HepG2 (cell line): ENCODE measurements around the gene THRAP3. TPM values are rescaled to one million over a fixed set of nuclear protein-coding genes. Genes with fewer than 3 reads are reported as not detected.

Source experiments
- ATAC-seq: fragments of 200-7000 bp; cut with Tn5 transposase; 3 replicates; pipeline ENCODE4 v1.9.1; 2020; ENCODE audit warnings: mild to moderate bottlenecking, moderate library complexity
- BruUV-seq: library from RNA; stranded (reverse); fragments of 400-500 nt; replicated peaks from 2 replicates; lab custom pipeline; 2021; lab: Mats Ljungman, UMichigan
- CTCF ChIA-PET: fragments of 300-600 bp; formaldehyde crosslinking; extraction: SDS; loops from one replicate; lab custom pipeline; 2021; ENCODE audit warnings: low total read pairs, inconsistent platforms, low intra/inter-chr PET ratio; lab: Yijun Ruan, JAX
- POLR2A ChIA-PET: fragments of 350-600 bp; sonication (Branson Sonifier 250); formaldehyde crosslinking; loops from one replicate; lab custom pipeline; 2020; ENCODE audit warnings: antibody characterized with exemption, inconsistent platforms; lab: Yijun Ruan, JAX
- DNase-seq: peaks from one replicate; pipeline ENCODE4 v3.0.0-alpha.2; 2015; ENCODE audit warnings: low spot score
- FAIRE-seq: peaks from 3 replicates; lab custom pipeline; 2011; peaks lifted over from hg19 to GRCh38; lab: Jason Lieb, UNC
- H2AFZ ChIP-seq: one replicate; pipeline ENCODE4 v1.6.1; 2011; ENCODE audit warnings: low read length, inconsistent platforms
- H3K27ac ChIP-seq: fragments of 300-600 bp; 3 replicates; pipeline ENCODE4 v1.8.0; 2011; ENCODE audit warnings: mixed run types, mild to moderate bottlenecking, mixed read lengths, low read length, inconsistent platforms; ENCODE audit not compliant: insufficient read depth; ENCODE audit errors: extremely low read length
- H3K27me3 ChIP-seq, 2 experiments: fragments of 200-600 bp in 1 of 2; 2 replicates in 1 of 2; 3 replicates in 1 of 2; pipeline versions ENCODE4 v1.6.0 to v1.8.0; 2011; ENCODE audit warnings: low read length in 2 of 2, mild to moderate bottlenecking in 2 of 2, moderate library complexity in 2 of 2, inconsistent platforms in 1 of 2; ENCODE audit not compliant: insufficient read depth in 2 of 2, control insufficient read depth in 1 of 2
- H3K36me3 ChIP-seq, 2 experiments: fragments of 200-600 bp in 1 of 2; replicated peaks in 1 of 2; 2 replicates in 1 of 2; 3 replicates in 1 of 2; pipeline versions ENCODE4 v1.5.1 to v1.8.0; 2011; ENCODE audit warnings: low read length in 2 of 2, inconsistent platforms in 1 of 2; ENCODE audit not compliant: insufficient read depth in 2 of 2, control insufficient read depth in 1 of 2
- H3K4me1 ChIP-seq: 2 replicates; pipeline ENCODE4 v1.5.1; 2012; ENCODE audit warnings: low read length, inconsistent platforms; ENCODE audit not compliant: insufficient read depth
- H3K4me2 ChIP-seq: 2 replicates; pipeline ENCODE4 v1.6.0; 2011; ENCODE audit warnings: low read depth, low read length, inconsistent platforms
- H3K4me3 ChIP-seq, 3 experiments: fragments of 200-600 bp in 1 of 3; sonication (generic), shearing (Covaris generic) in 1 of 3; replicated peaks in 1 of 3; 2 replicates each; pipeline ENCODE4 v1.5.1; 2011 to 2016; ENCODE audit warnings: low read length in 3 of 3, inconsistent platforms in 2 of 3, low read depth in 2 of 3, mild to moderate bottlenecking in 2 of 3, control low read depth in 1 of 3, mixed read lengths in 1 of 3; ENCODE audit not compliant: insufficient read depth in 1 of 3
- H3K79me2 ChIP-seq: one replicate; pipeline ENCODE4 v1.6.1; 2011; ENCODE audit warnings: low read length, inconsistent platforms; ENCODE audit not compliant: insufficient read depth
- H3K9ac ChIP-seq: 2 replicates; pipeline ENCODE4 v1.6.0; 2011; ENCODE audit warnings: mild to moderate bottlenecking, low read depth, low read length, inconsistent platforms; ENCODE audit not compliant: insufficient read depth
- H3K9me3 ChIP-seq: 2 replicates; pipeline ENCODE4 v1.5.1; 2012; ENCODE audit warnings: mild to moderate bottlenecking, low read length
- H4K20me1 ChIP-seq: 2 replicates; pipeline ENCODE4 v1.6.0; 2011; ENCODE audit warnings: inconsistent platforms, mild to moderate bottlenecking, low read length, moderate library complexity; ENCODE audit not compliant: insufficient read depth
- AKAP8 ChIP-seq: sonication (generic); formaldehyde crosslinking; IDR thresholded peaks from 2 replicates; pipeline ENCODE4 v1.5.1; 2020; ENCODE audit warnings: mild to moderate bottlenecking, missing genetic modification reagents
- ERF ChIP-seq: IDR thresholded peaks from 2 replicates; pipeline ENCODE4 v1.6.1; 2018; ENCODE audit warnings: missing biosample characterization, missing genetic modification reagents
- FOXJ3 ChIP-seq: sonication (generic); formaldehyde crosslinking; IDR thresholded peaks from 2 replicates; pipeline ENCODE4 v1.4.0; 2020; ENCODE audit warnings: missing genetic modification reagents, mild to moderate bottlenecking, borderline replicate concordance
- GPN1 ChIP-seq: sonication (generic); formaldehyde crosslinking; IDR thresholded peaks from 2 replicates; pipeline ENCODE4 v1.5.1; 2020; ENCODE audit warnings: missing genetic modification reagents, borderline replicate concordance
- HNRNPLL ChIP-seq: fragments of 200-400 bp; formaldehyde crosslinking; IDR thresholded peaks from 2 replicates; pipeline ENCODE4 v1.6.1; 2017; ENCODE audit warnings: mild to moderate bottlenecking, low read depth, low read length; ENCODE audit not compliant: poor library complexity, severe bottlenecking
- KAT8 ChIP-seq: IDR thresholded peaks from 2 replicates; pipeline ENCODE4 v1.6.1; 2016; ENCODE audit warnings: missing genetic modification reagents, missing compliant biosample characterization
- RELA ChIP-seq: sonication (generic); formaldehyde crosslinking; IDR thresholded peaks from 2 replicates; pipeline ENCODE4 v1.4.0; 2020; ENCODE audit warnings: missing genetic modification reagents
- SSRP1 ChIP-seq: IDR thresholded peaks from 2 replicates; pipeline ENCODE4 v1.6.1; 2016; ENCODE audit warnings: control low read depth
- ZNF121 ChIP-seq: sonication (generic); formaldehyde crosslinking; IDR thresholded peaks from 2 replicates; pipeline ENCODE4 v1.5.0; 2020; ENCODE audit warnings: mild to moderate bottlenecking, missing genetic modification reagents
- ZNF292 ChIP-seq: sonication (generic); formaldehyde crosslinking; IDR thresholded peaks from 2 replicates; pipeline ENCODE4 v1.8.1; 2022; ENCODE audit warnings: mild to moderate bottlenecking, low read depth, missing genetic modification reagents, borderline replicate concordance
- WGBS: methylation state at CpG from one replicate; pipeline ENCODE4 v1.1.6; 2017; ENCODE audit warnings: low lambda C conversion rate; 5-methylcytosine and 5-hydroxymethylcytosine counted together
- in situ Hi-C: cut with HindIII; loops from 2 replicates; pipeline ENCODE4 v1.10.0; 2017; ENCODE audit warnings: low pct_unique_long_range_greater_than_20kb; ENCODE audit not compliant: extremely low pct_ligation_motif_present
- intact Hi-C: fragments of 100-400 bp; cut with micrococcal nuclease; formaldehyde crosslinking; loops from one replicate; pipeline ENCODE4 v1.10.0; 2022; ENCODE audit not compliant: unreplicated experiment
- polyA plus RNA-seq, 8 experiments: library from polyadenylated mRNA; depleted of rRNA in 3 of 8; stranded (reverse) in 7 of 8; unstranded in 1 of 8; fragments of >200 nt; fragmentation: Illumina TruSeq in 4 of 8; extraction: Trizol in 4 of 8; gene quantifications; 2 replicates each; pipeline versions ENCODE4 v1.2.1 to v1.2.3, GENCODE V29; 2011 to 2016; ENCODE audit warnings: low read depth in 4 of 8, missing spikeins in 1 of 8, mixed read lengths in 1 of 8; ENCODE audit not compliant: insufficient read depth in 1 of 8
- total RNA-seq, 5 experiments: library from RNA; depleted of rRNA; stranded (reverse); fragments of >200 nt; fragmentation: Illumina TruSeq; extraction: Trizol; gene quantifications; 2 replicates each; pipeline ENCODE4 v1.2.3, GENCODE V29; 2016; ENCODE audit warnings: low read depth in 1 of 5
- TF ChIP-seq, protein P1 (sequence below), 2 experiments: sonication (generic) in 1 of 2; formaldehyde crosslinking in 1 of 2; IDR thresholded peaks; 2 replicates each; pipeline versions ENCODE4 v1.5.1 to v1.6.1; 2011 to 2020; ENCODE audit warnings: borderline replicate concordance in 1 of 2, low read depth in 1 of 2, low read length in 1 of 2, mild to moderate bottlenecking in 1 of 2, missing genetic modification reagents in 1 of 2, moderate library complexity in 1 of 2
- TF ChIP-seq, protein P2 (sequence below): sonication (generic); formaldehyde crosslinking; IDR thresholded peaks from 2 replicates; pipeline ENCODE4 v1.4.0; 2020; ENCODE audit warnings: mild to moderate bottlenecking, missing genetic modification reagents
- TF ChIP-seq, protein P3 (sequence below): sonication (generic); formaldehyde crosslinking; IDR thresholded peaks from 2 replicates; pipeline ENCODE4 v1.9.0; 2021; ENCODE audit warnings: missing genetic modification reagents, borderline replicate concordance

Gene THRAP3
- total and polyA plus RNA-seq, 2 of the 13 experiments (the other 11 are each of a cell fraction or from before 2014, with no cell fraction given), result 45.0 to 92.6 TPM

GRCh38 chr1:36211307-36211706 lies 12.9 kb upstream of the THRAP3 start:
- BruUV-seq, result no TSS peak
- in situ Hi-C loops, result no loop called here
- H3K4me1 ChIP-seq, result peaks cover 61% of the 10 kb centered on the region
- TF ChIP-seq, protein P1, sequence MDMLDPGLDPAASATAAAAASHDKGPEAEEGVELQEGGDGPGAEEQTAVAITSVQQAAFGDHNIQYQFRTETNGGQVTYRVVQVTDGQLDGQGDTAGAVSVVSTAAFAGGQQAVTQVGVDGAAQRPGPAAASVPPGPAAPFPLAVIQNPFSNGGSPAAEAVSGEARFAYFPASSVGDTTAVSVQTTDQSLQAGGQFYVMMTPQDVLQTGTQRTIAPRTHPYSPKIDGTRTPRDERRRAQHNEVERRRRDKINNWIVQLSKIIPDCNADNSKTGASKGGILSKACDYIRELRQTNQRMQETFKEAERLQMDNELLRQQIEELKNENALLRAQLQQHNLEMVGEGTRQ (IDR thresholded peaks at IDR 0.05; ENCODE audit: low read depth, low read length), result no peak
- TF ChIP-seq, protein P1 (CRISPR knock-in tag; IDR thresholded peaks at IDR 0.05; ENCODE audit: borderline replicate concordance), result no peak
- TF ChIP-seq ZNF121 (CRISPR knock-in tag) (peak; percentile 93), SSRP1 (no peak)
- TF ChIP-seq, protein P2, sequence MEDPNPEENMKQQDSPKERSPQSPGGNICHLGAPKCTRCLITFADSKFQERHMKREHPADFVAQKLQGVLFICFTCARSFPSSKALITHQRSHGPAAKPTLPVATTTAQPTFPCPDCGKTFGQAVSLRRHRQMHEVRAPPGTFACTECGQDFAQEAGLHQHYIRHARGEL, result no peak
- DNase-seq (no peak), ATAC-seq (no peak), FAIRE-seq (no peak)
- intact Hi-C loops, result no loop called here
- H3K36me3 ChIP-seq, result no peaks in the 10 kb centered on the region
- no peaks in the 10 kb centered on the region for H3K9me3 ChIP-seq
- peak overlapping the region; percentile 45; the same call in 1 of the 2 replicates for H3K4me2 ChIP-seq
- H3K9ac ChIP-seq, result no peak overlapping the region
- H3K27me3 ChIP-seq, result no peaks in the 10 kb centered on the region
- WGBS, result 42% methylated on average over 3 of the region's 3 CpGs
- CTCF ChIA-PET, result no interaction called here
- no peaks in the 10 kb centered on the region for H3K79me2 ChIP-seq
- H4K20me1 ChIP-seq, result no peaks in the 10 kb centered on the region
- H2AFZ ChIP-seq, result no peak overlapping the region
- POLR2A ChIA-PET, result interaction anchor here (0.6 to 4.1 kb wide), 3 partner anchors 13 to 29 kb away, joined by 3 to 23 read pairs (median 5); partner anchors contain the start of gene THRAP3
- H3K27ac ChIP-seq, result no peak overlapping the region
- no peak overlapping the region for H3K4me3 ChIP-seq

- DNase-seq, result no peak
- H3K9me3 ChIP-seq, result no peaks in the 10 kb centered on the region
- POLR2A ChIA-PET, result interaction anchor here (0.6 to 4.1 kb wide), 4 partner anchors 12 to 61 kb away, joined by 3 to 23 read pairs (median 4); partner anchors contain the start of gene THRAP3
- no peaks in the 10 kb centered on the region for H4K20me1 ChIP-seq
- no peak overlapping the region for H3K27ac ChIP-seq
- H3K36me3 ChIP-seq, result no peaks in the 10 kb centered on the region
- ATAC-seq, result peak; percentile 15; the same call in 1 of the 3 replicates
- CTCF ChIA-PET, result no interaction called here
- 8% methylated on average over 2 of the region's 2 CpGs for WGBS
- no peaks in the 10 kb centered on the region for H3K27me3 ChIP-seq
- H3K4me1 ChIP-seq, result peaks cover 57% of the 10 kb centered on the region
- BruUV-seq, result no TSS peak
- no peak overlapping the region for H2AFZ ChIP-seq
- intact Hi-C loops (no loop called here), in situ Hi-C loops (no loop called here)
- peak overlapping the region; percentile 45; the same call in 1 of the 2 replicates for H3K4me2 ChIP-seq
- H3K79me2 ChIP-seq, result no peaks in the 10 kb centered on the region
- H3K9ac ChIP-seq, result no peak overlapping the region
- no peak for FAIRE-seq
- H3K4me3 ChIP-seq, result no peak overlapping the region
- TF ChIP-seq GPN1 (CRISPR knock-in tag), result no peak
- TF ChIP-seq FOXJ3 (CRISPR knock-in tag), result no peak
- no peak for TF ChIP-seq KAT8 (CRISPR knock-in tag)
- TF ChIP-seq AKAP8, result no peak
- no peak for TF ChIP-seq ZNF292
- TF ChIP-seq ERF (CRISPR knock-in tag), result no peak
- TF ChIP-seq, protein P3, sequence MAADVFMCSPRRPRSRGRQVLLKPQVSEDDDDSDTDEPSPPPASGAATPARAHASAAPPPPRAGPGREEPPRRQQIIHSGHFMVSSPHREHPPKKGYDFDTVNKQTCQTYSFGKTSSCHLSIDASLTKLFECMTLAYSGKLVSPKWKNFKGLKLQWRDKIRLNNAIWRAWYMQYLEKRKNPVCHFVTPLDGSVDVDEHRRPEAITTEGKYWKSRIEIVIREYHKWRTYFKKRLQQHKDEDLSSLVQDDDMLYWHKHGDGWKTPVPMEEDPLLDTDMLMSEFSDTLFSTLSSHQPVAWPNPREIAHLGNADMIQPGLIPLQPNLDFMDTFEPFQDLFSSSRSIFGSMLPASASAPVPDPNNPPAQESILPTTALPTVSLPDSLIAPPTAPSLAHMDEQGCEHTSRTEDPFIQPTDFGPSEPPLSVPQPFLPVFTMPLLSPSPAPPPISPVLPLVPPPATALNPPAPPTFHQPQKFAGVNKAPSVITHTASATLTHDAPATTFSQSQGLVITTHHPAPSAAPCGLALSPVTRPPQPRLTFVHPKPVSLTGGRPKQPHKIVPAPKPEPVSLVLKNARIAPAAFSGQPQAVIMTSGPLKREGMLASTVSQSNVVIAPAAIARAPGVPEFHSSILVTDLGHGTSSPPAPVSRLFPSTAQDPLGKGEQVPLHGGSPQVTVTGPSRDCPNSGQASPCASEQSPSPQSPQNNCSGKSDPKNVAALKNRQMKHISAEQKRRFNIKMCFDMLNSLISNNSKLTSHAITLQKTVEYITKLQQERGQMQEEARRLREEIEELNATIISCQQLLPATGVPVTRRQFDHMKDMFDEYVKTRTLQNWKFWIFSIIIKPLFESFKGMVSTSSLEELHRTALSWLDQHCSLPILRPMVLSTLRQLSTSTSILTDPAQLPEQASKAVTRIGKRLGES (CRISPR knock-in tag), result no peak
- no peak for TF ChIP-seq HNRNPLL
- no peak for TF ChIP-seq RELA (CRISPR knock-in tag)
Observed at GRCh38 chr1:36211841-36212240, 12.4 kb upstream of the THRAP3 start.
